GM21723 (cell line): Measurements from ENCODE around the gene LGALS9B.
"Not testable (repeated sequence)": the region's sequence is repeated elsewhere in the genome, so short reads cannot be mapped to it uniquely, and the experiment has no call there.

ENCODE experiments used
- ATAC-seq: cut with Tn5 transposase; IDR thresholded peaks from one replicate; pipeline ENCODE4 v1.9.1; 2021; ENCODE audit warnings: mild to moderate bottlenecking, moderate library complexity; ENCODE audit not compliant: unreplicated experiment

Gene LGALS9B

DNA sequence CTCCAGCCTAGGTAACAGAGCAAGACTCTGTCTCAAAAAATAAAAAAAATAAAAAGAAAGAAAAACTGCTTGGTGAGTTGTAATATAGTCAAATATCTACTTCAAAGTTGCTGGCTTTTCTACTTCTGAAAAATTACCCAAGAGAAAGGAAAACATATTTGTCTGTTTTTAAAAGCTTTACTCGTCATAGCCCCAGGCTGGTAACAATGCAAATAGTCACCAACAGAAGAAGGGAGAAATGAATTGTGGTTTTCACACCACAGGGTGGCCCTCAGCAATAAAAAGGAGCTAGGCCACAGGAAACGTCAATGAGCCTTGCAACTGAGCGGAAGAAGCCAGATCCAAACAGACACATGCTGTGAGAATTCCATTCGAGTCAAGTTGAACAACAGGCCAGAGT, 1.8 kb upstream of the LGALS9B start:
- not testable (repeated sequence) for ATAC-seq

DNA sequence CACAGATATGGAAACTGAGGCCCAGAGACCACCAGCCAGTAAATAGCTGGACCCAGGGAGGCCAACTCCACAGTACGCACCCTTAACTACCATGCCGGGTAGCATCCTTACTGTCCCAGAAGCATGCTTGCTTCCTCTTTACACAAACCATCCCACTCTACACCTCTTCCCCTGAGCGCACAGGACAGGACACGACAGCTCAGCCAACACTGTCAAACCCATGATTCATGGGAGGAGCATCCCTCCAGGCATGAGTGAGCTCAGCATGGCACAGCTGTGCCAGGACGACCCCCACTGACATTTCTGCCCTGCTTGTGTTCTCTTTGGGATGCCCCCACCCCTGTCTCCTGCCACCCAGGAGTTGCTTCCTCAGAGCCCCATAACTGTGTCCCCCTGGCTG, 340 bp downstream of the LGALS9B start:
- not testable (repeated sequence) for ATAC-seq

DNA sequence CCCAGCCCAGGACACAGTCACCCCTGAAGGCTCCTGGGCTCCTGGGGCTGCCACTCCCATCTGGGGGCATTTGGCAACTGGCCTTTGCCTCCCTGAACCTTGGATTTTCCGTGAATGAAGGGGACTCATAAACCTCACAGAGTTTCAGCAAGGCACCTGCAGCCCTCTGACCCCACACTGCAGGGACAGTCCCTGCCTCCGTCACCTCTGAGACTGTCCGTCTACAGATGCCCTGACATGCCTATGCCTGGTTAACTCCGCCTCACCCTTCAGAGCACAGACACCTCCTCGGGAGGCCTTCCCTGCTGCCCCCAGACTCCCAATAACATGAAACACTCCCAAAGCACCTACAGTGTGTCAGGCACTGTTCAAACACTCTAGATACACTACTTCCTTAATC, 786 bp downstream of the LGALS9B start:
- ATAC-seq = not testable (repeated sequence)

DNA sequence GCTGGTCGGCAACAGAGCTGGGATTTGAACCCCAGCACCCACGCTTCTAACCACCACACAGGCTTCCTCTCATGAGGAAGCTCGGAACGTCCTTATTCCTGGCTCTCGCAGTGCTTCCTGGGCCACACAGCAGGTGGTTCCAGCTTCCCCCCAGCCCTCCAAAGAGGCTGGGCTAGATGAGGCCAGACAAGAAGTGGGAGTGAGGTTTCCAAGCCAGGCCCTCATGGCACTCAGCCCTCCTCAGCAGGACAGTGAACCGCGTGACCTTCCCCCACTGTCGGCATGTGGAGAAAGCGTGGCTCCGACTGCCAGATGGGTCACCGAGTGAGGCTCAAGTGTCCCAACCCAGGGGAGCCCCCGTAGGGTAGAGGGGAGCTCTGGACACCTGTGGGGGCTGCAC, 1.8 kb downstream of the LGALS9B start:
- ATAC-seq = not testable (repeated sequence)

DNA sequence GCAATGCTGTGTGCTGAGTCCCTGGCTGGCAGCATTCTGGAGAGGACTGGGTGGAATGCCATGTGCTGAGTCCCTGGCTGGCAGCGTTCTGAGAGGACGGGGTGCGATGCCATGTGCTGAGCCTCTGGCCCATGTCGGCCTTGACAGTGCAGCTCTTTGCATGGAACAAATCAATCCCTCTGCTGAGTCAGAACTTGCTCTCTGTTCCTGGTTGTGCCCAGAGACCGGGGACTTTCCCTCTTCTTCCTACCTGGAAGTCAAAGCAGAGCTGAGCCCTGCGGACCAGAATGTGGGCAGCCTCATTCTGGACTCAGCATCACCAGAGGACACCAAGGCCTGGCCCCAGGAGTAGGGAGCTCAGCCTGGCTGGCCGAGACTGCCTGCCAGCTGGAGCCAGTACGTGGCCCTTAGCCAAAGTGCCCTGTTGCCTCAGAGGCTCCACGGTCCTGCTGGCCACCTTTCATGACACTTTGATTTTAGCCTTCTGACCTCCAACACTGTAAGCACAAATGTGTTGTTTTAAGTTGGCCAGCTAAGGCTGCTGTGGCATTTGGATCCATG, 2.4 kb downstream of the LGALS9B start:
- not testable (repeated sequence) for ATAC-seq

DNA sequence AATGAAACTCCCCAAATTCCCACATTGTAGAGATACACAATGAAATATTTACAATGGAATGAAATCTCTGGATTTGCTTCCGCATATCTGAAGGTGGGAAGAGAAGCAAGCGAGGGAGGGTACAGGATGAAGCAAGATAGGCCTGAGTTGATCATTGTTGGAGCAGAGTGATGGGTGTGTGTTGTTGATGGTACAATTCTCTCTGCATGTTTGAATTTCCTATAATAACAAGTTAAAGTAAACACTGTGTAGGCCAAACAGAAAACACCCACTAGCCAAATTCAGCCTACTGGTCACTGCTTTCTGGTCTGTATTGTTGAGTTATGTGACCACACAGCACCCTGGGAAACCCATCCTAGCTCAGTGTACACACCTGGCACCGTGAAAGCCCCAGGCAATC, 5.2 kb downstream of the LGALS9B start:
- ATAC-seq = not testable (repeated sequence)

DNA sequence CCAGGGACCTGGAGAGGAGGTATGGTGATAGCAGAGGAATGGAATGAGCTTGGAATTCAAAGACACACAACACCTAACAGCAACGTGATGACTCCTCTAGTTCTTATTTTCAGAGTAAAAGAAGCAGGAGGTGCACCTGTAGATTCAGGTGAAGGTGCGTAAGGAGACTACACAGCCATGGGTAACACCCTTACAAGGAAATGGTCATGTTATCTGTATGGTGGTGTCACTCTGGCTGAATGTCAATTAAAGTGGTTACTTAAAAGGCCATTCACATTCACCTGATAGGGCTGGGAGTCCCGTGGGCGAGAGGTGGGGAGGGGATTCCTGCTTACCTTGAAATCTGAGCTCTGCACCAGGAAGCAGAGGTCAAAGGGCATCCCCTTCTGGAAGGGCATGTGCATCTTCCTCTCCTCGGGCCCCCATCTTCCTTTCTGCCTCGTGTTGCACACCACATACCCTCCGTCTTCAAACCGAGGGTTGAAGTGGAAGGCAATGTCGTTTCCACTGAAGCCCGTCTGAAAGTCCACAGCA, 9.4 kb downstream of the LGALS9B start:
- ATAC-seq = not testable (repeated sequence)

DNA sequence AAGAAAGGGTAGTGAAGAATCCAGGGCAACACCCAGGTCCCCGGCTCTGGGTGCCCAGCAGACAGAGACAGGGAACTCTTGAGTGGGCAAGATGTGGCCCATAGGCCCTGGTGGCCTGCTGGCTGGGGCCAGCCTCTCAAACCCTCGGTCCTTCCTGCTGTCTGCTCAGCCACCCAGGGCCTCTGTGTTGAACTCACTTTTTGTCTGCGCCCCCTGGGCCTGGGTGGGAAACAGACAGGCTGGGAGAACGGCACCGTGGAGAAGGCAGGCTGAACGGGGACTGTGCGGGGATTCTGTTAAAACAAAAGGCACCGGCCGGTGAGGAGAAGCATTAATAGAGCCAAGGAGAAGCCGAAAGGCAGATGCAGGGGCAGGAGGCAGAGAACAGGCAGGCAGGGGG, 12.2 kb downstream of the LGALS9B start:
- not testable (repeated sequence) for ATAC-seq

DNA sequence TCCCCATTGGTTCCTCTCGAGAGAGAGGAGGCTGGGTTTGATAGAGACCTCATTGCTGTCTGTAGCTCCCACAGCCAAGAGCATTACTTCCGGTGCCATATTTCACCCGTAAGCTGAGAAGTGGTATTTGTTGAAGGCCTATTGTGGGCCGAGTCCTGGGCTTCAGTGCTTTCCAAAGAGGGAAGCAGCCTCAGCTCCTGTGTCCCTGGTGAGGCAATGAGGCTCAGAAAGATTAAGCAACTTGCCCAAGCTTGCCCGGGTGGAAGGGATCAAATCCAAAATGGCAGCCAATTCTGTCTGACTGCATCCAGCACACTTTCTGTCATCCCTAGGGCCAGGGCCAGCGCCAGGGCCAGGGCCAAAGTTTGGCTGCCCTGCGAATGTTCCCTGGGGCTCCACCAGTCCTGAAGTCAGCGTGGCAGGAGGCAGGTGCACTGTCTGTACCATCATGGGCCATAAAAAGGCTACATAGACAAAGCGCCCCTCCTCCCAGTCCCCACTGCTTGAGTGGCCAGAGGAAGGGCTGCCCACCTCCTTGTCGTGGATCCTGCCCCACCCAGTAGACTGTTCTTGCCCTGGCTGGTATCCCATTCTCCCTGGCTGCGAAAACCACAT, 13.4 kb downstream of the LGALS9B start:
- not testable (repeated sequence) for ATAC-seq

DNA sequence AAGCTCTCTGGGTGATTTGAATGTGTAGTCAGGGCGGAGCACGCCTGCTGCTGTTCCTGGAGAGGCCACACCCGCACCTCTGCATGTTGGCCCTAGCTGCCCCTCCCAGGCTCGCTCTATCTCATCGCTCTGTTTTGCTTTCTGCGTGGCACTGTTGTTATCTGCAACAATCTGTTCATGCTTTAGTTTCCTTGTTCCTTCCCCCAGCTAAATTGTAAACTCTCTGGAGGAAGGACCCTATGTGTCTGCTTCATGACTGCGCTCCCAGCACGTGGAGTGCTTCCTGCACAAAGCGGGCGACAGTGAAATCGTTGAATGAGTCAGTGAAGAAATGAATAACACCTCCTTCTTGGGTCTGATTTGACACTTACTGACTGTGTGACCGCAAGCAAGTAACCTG, 16.5 kb downstream of the LGALS9B start:
- ATAC-seq = peak; percentile 79

DNA sequence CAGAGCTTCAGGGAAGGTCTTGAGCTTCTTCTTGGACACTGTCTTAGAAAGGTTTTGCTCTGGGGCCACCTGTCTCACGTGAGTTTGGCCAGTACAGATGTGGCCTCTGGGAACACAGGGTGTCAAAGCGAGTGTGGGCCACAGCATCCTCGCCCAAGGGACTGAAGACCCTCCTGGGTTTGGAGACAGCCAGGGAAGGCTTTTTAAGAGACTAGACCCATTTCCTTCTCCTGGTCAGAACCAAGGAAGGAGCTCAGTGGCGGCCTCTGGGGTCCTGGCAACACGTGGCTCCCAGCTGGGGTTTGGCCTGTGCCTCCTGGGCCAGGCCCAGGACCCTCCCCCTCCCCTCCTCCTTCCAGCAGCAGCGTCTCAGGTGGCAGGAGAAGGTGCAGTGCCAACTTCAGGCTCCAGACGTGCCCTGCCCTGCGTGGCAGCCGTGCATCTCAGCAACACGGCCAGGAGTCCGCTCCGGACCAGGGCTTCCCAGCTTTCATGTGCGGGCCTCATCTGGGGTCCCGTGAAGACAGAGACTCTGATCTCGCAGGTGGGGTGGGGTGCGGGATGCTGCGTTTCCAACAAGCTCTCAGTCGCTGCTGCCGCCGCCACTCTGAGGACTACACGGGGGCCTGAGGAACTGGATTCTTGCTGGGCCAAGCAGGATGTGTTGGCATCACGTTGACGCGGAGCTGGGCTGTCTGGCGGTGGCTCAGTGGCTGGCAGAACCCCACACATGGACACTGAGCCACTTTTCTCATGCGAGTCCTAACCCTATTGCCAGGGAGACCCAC, 19.6 kb downstream of the LGALS9B start:
- ATAC-seq = not testable (repeated sequence)

DNA sequence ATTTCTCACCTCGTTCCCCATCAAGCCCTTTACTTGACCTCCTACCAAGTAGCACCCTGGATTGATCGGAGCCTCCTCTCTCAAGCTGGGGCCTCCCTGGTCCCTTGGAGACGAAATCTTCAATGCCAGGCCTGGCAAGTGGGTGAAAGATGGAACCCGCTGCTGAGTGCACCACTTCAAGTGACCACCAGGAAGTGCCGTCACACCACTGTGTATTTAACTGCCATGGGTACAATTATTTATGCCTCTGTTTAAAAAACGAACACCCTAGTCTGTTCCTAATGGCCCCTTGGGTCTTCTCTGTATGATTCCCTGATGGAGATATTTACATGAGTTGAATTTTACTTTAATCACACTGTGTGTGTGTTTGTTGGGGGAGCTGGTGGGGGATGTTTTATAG, 20.4 kb downstream of the LGALS9B start:
- not testable (repeated sequence) for ATAC-seq

DNA sequence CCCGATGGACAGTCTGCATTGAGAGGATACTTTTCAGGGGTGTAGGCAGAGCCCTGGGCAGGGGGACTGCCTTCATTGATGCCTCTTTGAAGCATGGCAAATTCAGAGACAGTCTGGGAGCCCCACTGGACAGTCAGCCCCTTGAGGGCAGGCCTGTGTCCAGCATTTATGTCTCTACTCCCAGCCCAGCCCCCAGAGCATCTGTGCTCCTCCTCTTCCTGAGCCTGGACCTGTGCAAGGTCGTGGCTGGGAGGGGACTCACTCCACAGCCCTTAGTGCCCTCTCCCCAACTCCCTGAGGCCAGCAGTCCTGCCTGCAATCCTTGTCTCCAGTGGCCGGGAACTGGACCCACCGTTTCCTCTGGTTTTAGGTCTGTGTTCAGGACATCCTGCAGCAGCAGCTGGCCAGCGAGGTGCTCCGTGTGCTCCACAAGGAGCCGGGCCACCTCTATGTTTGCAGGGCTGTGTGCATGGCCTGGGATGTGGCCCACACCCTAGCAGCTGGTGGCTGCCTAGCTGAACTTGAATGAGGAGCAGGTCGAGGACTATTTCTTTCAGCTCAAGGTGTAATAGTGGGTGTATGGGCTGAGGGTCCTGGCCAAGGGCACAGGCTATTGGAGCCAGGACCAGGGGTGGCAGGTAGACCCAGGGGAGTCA, 22.6 kb downstream of the LGALS9B start:
- not testable (repeated sequence) for ATAC-seq

DNA sequence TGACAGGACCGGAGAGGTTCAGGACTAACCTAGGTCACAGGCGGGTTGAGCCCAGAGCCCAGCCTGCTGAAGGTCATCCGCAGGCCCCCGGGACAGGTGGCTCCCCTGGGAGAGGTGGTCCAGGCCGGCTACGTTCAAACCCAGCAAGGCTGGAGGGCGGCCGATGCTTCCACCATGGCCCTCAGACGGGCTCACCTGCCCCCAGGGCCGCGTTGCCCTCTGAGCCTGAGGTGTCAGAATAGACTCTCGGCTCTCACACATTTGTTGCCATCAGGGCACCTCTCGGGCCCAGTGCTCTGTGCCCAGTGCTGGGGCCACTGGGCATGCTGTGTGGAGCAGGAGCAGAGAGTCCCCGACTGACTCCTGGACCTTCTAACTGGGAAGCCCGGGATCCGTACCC, 23.2 kb downstream of the LGALS9B start:
- not testable (repeated sequence) for ATAC-seq

DNA sequence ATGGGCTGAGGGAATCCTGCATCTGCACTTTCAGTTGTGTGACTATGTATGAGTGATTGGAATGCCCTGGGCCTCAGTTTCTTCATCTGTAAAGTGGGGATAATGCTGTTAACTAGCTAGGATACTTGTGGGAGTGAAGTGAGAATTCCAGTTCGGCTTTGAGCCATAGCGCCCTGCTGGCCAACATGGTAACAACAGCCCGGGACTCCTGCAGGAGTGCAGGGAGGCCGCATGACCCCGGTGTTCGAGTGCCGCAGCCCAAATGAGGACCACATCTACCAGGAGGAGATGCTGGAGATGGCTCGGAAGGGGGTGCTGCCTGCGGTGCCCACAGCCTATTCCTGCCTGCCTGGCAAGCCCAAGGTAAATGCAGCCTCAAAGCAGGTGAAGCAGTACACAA, 23.7 kb downstream of the LGALS9B start:
- ATAC-seq = not testable (repeated sequence)

DNA sequence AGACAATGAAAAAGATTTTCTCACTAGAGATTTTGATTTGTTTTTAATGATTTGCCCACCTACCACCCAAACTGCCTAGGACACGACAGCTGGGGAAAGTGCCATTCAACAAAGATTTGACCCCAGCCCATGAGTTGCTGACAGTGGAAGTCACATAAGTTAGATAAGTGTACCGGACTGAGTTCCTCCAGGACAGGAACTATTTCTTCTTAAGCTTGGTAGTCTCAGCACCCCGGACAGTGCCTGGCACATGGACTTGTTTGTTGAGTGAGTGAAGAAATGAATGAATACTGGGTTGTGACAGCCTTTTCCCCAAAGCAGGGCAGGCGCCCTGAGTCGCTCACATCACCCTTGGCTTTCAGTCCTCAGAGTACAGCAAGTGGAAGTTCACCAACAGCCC, 26.7 kb downstream of the LGALS9B start:
- ATAC-seq = not testable (repeated sequence)

DNA sequence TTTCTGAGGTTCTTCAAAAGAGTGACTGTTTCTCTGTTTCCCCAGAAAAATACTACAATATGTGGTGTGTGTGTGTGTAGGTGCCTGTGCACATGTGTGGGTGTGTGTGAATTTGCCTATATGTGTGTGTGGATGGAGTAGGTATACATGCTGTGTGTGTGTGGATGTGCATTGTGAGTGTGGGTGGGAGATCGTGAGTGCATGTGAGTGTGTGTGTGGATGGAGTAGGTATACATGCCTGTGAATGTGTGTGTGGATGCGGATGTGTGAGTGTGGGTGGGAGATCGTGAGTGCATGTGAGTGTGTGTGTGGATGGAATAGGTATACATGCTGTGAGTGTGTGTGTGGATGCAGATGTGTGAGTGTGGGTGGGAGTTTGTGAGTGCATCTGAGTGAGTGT, 32.2 kb downstream of the LGALS9B start:
- not testable (repeated sequence) for ATAC-seq

DNA sequence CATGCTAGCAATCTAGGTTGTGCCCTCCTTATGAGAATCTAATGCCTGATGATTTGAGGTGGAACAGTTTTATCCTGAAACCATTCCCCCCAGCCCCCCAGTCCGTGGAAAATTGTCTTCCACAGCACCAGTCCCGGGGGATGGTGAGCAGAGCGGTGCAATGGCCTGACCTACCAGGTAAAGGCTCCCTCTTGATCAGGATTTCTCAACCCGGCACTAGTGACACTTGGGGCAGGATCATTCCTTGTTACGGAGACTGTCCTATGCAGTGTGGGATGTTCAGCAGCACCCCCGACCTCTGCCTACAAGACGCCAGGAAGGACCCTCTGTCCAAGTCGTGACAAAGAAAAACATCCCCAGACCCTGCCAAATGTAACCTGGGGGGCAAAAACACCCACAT, 34.0 kb downstream of the LGALS9B start:
- ATAC-seq = not testable (repeated sequence)

DNA sequence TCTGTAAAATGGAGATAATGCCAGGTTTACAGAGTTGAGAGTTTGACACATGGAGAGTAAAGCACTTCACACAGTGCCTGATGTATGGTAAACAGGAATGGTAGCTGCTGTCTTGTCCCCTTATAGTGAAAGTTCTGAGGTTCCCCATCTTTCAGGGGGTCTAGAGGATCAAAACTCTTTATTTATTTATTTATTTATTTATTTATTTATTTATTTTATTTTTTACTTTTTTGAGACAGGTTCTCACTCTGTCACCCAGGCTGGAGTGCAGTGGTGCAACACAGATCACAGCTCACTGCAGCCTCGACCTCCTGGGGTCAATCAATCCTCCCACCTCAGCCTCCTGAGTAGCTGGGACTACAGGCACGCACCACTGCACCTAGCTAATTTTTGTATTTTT, 40.1 kb downstream of the LGALS9B start:
- ATAC-seq = not testable (repeated sequence)

DNA sequence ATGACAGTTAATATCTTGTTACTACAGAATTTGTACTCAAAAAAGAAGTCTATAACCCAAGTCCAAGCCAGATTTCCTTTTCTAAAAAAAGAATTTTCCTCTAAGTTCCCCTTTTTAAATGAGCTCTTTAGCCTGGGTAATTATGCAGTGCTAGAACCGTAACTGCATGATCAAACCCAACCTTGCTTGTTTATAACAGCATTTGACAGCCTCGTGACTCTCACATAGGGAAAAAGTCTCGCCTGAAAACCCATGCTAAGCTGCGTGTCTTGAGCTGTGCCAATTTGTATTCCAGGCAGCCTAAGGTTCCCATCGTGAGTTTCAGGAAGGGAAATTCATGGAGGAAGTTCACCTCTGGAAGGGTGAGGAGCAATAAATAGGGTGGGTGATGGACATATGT, 44.5 kb downstream of the LGALS9B start:
- not testable (repeated sequence) for ATAC-seq

DNA sequence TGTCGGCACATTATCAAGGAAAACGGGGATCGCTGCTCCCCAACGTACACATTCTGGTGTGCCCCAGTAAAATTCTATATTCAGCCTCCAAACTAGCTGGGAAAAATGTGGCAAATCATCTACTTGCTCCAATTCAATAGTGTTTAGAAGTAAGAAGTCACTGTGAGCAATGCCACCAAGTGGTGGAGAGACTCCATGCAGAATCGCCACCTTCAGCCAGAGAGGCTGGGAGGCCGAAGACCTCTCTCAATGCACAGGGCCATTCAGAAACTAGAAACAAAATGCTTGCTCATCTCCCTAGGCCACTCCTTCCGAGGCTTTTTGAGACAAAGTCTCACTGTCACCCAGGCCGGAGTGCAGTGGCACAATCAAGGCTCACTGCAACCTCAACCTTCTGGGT, 48.5 kb downstream of the LGALS9B start:
- ATAC-seq = not testable (repeated sequence)
